Kidney capillary endothelial cell (primary cell): ENCODE results near the gene NID2.
A peak's percentile ranks its signal among the peaks of the same experiment; 100 is the strongest.

ENCODE experiments used
- DNase-seq: peaks from one replicate; pipeline ENCODE4 v3.0.0-alpha.2; 2018; ENCODE audit warnings: low spot score

Gene NID2

DNA sequence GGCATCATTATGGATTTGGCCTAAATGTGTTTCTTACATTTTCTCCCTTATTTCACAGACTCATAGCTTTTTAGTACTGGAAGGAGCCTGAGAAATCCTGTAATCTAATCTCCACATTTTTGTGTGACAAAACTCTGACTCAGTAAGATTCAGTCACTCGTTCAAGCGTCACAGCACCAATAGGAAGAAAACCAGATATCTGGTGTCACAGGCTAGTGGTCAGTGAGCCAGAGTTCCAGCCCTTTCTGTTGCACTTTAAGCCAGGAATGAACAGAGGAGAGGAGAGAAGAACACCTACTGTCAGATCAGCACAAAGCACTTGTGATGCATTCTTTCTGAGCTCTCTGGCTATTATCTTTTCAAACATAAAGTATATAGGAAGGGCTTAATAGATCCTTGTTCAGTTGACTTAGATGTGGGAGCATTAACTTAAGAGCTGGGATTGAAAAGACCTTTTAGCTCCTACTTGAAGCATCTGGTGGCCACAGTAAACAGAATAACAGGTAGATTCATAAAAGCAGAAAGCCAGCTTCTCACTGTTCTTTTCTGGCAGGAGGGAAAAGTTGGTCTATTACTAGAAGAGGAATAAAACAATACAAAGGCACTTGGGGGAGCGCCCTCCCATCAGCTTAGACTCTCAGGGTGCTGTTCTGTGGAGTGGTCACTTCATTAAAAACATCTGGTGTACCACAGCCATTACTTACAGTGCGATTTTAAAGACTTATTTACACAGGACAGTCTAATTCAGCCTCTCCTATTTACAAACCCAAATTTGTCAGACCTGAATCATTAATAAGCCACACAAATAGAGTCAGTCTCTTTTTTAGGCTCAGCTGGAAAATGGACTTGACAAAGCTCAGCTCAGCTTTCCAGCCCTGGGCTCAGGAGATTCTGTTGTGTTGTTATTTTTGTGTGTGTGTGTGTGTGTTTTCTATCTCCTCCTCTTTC, 12.2 kb upstream of the NID2 start:
- peak; percentile 20 for DNase-seq

DNA sequence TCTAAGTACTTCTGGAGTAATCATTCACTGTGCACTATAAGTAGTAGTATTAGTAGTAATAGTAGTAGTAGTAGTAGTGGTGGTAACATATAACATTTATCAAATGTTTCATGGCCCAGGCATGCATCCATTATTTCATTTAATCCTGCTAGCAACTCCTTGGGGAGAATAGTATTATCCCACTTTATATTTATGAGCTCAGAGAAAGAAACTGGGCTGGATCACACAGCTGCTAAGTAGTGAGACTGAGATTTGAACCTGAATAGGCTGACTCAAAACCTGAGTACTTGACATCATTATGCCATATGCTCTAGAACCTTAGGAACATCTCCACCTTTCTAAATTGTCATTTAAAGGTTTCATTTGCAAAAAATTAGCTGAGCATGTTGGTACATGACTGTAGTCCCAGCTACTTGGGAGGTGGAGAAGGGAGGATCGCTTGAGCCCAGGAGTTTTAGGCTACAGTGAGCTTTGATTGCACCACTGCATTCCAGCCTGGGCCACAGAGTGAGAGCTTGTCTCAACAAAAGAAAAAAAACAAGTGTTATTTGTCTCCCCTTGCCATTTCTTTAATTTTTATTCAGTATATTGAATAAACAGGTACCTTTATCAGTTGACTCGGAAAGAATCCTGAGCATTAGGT, 11.4 kb upstream of the NID2 start:
- DNase-seq: no peak

DNA sequence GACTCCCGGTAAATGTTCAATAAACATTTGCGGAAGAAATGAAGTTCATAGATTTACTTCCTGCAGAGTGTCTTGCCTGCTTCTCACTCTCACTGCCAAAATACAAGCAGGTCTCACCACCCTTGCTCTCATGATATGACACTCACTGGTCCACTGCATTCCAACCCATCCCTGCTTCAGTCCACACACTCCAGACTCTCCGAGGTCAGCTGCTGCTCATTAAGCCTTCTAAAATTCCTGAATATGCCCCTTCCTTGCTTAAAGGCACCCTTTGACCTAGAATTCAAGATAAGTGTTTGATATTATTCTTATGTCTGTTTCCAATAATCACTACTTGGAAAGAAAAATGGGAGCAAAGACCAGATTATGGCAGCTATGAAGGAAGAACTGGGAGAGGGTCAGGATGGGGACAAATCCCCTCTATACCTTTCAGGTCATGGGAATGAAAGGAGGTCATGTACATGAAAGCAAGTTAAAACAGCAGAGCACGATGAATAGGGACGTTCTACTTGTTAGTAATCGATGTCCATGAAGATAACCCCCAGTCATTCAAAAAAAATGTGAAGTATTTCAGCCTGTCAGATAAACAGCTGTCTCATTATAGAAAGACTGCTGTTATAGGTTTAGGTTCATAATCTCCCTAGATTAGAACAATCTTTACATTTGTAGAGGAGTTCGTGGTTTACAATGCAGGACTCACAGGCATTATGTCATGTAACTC, 10.5 kb upstream of the NID2 start:
- no peak for DNase-seq

DNA sequence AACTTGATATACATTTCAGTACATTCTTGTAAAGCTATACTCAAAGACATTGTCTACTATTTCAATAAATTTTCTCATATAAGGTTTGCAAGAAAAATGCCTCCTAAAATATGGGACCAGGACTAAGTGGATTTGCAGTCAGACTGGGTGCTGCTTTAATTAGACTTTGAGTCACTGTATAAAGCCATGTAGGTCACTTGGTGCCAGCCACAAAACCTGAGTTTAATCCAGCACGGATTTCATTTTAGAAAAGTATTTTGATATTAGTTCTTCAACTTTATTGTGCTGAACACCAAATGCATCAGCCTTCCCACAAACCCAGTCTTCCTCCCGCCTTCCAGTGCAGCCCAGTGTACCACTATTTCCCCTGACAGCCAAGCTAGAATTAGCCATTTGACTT, 9.9 kb upstream of the NID2 start:
- DNase-seq: no peak

DNA sequence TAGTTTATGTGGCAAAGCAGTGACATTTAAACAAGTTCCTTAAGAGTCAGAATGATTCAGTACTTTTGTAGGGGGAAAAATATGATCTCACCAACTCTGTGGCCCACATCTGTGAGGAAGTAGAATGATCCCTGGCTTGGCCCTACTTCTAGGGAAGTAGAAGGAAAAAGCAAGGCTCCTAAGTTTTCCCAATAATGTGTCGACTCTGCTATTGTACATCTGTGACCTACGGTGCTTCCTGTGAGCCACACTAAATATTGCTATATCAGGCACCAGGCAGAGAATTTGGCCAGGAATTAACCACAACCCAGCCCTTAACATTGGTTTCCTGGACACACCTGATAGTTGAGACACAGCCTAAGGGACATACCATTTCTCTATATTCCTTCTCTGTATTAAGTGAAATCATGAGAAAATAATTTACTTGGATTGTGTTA, 9.3 kb upstream of the NID2 start:
- DNase-seq: peak; percentile 42

DNA sequence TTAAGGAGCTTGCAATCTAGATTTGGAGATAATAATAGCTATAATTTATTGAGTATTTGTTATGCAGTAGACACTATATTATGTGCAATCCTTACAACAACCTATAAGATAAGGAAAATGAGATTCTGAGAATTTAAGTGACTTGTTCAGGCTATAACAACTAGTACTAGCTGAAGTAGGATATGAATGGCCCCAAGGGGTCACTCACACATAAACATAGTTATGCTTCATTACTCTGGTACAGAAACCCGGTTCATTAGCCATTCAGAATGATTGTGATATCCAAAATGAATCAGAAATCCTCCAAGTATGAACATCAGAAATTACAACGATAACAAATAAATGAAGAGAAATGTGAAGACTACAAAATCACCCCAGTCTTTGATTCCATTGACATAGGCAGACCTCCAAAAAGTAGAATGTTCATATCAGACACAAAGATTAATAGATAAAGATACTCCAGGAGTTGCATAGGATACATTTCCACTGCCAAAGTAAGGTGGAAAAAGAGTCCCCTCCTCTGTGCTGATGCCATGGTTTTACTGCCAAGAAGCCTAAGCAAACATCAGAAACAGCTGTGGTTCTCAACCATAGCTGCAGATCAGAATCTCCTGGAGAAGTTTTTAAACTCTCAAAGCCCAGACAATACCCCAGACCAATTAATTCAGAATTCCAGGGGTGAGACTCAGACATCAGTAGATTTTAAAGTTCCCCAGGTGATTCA, 8.6 kb upstream of the NID2 start:
- peak; percentile 12 for DNase-seq

DNA sequence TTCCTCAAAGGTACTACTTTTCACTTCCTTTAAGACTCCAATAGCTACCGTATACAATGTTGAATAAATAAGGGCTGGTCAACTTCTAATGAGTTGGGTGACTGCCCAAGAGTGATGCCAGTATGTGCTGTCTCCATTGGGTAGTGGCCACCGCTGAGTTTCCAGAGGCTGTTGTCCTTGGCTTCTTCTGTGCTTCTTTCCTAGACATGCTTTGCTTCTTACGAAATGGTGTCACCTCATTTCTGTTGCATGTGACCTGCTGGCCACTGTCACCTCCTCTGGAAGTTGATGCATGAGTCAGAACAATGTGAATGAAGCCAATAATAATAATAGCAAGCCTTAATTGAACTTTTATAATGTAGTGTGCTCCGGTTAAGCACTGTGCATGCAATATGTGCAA, 7.5 kb upstream of the NID2 start:
- no peak for DNase-seq

DNA sequence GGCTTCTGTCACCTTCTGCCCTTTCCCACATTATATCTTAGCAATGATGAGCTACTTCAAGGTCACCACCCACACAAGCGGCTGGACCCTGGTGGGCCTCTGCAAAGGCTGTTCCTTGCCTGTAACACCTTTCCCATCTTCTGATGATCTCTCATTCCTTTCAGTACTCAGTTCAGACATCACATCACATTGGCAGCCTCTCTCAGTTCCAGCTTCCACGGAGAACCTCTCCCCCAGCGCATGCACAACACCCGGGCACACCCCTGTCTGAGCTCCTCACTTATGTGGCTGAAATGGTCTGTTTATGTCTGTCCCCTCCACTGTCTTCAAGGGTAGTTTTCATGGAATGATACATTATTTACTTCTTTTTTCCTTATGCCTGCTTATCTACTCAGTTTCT, 6.5 kb upstream of the NID2 start:
- DNase-seq: no peak

DNA sequence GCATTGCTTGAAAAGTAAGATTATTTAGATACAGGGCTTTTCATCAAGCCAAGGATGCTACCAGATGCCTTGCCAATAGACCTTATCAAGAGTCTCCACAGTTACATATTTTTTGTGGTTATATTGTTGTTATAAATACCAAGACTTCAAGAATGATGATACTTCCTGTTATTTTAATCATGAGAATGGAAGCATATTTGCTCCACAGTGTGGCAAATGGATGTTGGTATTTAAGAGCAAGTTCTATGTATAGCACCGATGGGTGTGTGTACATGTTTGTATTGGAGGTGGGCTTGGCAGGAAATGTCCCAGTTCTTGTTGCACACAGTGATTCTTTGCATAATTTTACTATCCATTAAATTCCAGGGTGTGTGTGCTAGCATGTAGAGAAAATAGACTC, 4.4 kb upstream of the NID2 start:
- DNase-seq: no peak

DNA sequence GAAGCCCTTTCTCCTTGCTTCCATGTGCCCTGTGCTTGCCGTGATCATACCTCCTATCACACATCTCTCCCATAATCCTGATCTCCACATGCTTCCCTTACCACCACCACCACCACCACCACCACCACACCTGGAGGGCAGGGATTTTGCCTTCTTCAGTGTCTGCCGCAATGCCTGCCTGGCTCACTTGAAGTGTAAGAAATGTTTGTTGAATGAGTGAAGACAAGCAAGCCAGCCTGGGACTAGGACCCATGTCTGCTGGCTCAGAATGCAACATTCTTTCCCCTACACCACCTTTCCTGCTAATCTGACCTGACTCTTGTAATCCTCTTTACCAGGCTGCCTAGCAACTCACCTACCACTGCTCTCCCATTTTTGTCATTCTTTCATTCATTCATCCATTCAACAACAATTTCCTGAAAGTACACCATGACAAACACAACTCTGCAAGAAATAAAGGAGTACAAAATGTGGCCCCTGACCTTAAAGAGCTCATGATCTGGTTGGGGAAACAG, 3.5 kb upstream of the NID2 start:
- no peak for DNase-seq

DNA sequence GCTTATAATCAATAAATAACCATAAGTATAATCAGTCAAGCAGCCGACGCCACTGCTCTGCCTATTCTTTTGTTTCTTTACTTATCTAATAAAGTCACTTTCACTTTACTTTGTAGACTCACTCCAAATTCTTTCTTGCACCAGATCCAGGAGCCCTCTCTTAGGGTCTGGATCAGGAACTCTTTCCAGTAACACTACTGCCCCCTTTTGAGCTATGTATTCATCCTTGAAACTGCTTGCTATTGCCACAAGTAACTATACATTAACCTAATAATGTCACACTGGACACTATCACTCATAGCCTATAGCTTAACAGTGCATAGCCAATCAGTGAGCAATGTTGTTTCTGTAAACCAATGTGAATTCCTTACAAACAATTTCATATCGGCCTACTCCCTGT, 2.8 kb upstream of the NID2 start:
- DNase-seq: peak; percentile 40

DNA sequence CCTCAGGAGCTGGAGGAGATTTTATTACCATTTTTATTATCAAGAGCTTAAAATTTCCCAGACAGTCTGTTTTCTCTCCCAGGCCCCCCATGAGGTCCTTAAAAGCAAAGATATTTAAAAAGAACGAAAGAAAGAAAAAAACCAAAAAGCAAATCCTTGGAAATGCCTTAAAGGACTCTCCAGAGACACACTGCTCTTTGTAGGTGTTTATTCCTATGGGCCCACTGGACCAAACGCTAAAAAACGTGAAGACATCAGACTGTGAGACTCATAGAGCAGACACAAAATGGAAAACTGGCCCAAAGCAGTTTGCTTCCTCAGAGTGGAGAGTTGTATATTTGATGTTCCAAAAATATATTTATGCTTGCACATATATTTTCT, 1.2 kb upstream of the NID2 start:
- no peak for DNase-seq

DNA sequence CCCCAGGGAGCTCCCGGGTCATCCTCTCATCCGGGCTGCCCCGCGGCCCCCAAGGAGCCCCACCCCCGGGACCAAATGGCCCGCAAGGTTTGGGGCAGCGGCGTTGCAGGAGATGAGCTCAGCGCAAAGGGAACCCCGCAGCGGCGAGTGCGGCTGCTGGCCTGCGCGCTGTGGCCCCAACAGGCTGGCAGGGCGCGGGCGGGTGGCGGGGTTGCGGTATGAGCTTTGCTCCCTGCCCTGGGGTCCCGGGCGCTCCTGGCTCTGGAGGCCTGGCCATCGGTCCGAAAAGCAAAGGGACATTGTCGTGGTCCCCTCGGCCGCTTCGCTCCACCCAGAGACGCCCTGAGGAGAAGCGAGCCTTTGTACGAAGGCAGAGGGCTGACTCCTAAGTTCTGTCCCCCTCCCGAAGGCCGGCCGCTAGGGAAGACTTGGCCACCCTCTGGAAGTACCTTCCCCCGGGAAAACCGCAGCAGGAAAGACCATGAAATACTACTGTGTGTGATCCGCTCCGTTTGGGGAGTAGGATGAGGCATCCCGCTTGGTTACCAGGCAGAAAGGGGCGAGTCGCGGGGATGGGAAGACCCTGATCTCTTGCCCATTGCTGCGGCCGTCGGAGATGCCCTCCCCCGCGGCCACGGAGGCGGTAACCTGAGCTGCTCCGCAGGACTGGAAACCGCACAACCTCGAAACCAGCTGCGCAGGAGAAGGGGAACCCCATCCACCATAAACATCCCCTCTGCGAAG, 620 bp upstream of the NID2 start:
- peak; percentile 27 for DNase-seq

DNA sequence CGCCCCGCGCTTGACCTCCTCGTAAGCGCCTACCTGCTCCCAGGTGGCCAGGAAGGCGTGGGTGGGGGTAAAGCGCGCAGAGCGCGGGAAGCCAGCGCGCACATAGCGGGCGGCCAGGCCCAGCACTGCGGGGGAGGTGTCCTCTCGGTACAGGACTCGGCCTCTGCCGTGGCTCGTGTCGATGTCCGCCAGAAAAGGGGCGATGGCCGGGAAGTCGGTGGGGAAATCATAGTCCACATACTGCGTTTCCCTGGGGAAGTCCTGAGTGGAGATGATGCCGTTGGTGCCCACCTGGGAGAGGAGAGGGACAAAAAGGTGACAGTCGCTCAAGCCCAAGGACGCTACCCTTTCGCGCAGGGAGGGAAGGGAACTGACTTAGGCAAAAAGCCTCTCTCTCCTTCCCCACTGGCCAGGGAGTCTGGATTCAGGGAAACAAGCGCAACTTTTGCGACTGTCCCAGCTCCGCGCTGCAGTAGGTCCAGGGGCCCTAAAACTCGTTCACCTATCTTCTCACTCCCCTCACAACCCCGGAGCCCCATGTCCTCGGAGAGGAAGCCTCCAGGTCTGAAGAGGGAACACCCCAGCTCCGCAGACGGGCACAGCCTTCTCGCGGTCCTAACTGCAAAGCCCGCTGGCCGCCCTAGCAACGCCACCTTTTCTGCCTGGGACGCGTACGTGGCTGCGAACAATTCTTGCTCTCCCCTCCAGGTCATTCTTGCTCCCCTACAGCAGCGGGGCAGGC, 815 bp downstream of the NID2 start:
- no peak for DNase-seq

DNA sequence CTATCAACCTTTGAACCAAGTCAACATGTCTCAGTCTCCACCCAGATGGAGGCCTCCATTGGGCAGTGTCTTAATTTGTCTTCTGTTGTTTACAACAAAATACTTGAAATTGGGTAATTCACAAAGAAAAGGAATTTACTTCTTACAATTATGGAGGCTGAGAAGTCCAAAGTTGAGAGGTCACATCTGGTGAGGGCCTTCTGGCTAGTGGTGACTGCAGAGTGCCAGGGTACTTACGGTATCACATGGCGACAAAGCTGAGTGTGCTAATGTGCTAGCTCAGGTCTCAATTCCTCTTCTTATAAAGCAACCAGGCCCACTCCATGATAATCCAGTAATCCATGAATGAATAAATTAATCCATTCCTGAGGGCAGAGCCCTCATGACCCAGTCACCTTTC, 4.7 kb downstream of the NID2 start:
- no peak for DNase-seq

DNA sequence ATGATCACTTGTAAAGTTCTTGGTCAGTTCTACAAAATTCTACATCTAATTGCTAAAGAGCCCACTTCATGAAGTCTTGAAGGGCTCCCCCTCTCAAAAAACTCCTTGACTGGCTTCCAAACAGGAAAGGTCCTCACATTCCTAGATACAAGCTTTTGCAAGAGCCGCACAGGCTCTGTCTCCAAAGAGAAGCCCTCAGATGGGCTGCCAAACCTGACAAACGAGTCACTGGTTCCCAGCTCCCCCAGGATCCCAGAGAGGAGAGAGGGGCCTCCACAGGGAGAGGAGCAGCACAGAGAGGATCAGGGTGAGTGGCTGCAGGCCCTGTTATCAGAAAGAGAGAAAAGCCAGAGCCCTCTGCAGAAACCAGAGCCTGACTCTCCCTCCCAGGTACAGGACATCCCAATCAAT, 5.8 kb downstream of the NID2 start:
- DNase-seq: no peak

DNA sequence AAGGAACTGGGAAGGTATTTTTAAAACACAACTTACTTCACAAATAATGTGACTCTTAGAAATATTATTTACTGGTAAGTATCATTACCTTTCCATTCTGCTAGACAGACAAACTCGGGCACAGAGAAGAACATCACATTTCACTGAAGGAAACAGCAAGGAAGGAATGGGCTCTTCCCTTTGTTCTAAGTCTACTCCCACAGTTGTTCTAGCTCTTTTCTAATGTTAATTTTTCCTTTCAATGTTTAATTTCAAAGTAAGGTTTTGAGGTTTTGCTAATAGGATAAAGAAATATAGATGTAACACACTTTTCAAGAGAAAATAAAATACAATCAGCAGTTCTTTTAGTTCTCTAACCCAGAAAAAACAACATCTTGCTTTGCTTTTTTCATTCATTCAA, 7.0 kb downstream of the NID2 start:
- no peak for DNase-seq

DNA sequence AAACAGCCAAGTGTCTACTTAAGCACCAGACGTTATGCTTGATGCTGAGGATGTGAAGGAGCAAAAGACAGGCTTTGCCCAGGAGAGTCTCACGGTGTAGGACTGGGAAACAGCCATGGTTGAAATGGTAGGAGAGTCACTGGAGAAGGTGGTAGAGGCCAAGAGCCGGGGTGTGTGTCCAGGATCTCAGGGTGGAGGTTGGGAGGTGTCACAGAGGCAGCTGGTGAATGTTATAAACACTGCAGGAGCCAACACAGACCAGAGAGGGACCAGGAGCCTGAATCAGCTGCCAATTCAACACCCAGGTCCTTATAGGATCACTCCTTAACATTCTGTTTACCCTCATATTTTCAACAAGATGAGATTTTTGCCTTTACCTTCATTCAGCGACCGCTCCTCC, 7.5 kb downstream of the NID2 start:
- no peak for DNase-seq

DNA sequence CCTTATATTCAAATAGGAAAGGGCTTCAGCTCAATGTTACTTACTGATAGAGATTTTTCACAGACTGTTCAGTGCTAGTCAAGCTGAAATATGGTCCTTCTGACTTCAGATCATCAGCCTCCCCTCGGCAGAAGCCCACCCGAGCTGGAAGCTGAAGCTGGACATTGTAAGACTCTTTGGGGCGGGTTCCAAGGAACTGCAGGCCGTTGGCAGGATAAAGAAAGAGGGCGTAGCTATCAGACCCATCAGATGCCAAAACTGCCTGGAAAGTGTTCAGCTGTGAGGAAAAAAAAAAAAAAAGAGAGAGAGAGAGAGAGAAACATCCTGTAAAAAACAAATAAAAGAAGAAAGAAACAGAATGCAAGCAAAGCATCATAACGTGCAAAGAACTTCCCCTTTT, 8.8 kb downstream of the NID2 start:
- no peak for DNase-seq

DNA sequence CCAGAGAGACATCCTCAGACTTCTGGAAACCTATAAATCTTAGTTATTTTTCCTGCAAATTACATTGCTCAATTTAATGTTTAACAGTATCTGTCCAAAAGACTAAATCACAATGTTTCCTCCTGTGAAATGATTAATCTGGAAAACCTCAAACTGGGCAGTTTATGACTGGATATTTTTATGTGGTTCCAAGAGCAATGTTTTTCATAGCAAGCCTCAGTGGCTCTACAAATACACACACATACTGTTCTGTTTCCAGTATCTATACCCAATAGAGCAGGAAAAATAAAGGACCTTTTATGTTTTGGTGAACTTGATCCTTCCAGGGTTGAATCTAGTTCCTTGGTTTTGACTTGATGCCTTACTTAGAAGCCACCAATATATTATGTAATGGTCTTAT, 9.2 kb downstream of the NID2 start:
- DNase-seq: no peak

DNA sequence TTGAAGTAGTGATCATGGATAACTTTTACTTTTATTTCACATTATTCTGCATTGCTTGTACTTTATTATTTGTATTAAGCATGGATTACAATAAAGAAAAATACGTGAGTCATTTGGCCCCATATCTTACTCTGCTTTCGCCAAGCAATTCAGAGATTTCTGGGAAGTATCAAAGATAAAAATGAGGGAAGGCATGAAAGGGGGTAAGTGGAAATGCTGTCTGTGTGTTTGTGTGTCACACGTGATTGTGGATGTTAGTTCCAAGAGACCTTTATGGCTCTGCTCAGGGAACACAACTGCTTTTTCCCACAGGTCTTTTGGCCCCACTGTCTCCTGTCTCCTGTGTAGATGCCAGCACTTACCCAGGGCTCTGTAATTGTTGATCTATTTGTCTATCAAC, 10.5 kb downstream of the NID2 start:
- DNase-seq: no peak
